ENCODE data around the gene GPX4. TPM values are rescaled to one million over a fixed set of nuclear protein-coding genes. Genes with fewer than 3 reads are reported as not detected.

GPX4 gene
- total RNA-seq, 1 donor from 2014 or later: 245 TPM

DNA sequence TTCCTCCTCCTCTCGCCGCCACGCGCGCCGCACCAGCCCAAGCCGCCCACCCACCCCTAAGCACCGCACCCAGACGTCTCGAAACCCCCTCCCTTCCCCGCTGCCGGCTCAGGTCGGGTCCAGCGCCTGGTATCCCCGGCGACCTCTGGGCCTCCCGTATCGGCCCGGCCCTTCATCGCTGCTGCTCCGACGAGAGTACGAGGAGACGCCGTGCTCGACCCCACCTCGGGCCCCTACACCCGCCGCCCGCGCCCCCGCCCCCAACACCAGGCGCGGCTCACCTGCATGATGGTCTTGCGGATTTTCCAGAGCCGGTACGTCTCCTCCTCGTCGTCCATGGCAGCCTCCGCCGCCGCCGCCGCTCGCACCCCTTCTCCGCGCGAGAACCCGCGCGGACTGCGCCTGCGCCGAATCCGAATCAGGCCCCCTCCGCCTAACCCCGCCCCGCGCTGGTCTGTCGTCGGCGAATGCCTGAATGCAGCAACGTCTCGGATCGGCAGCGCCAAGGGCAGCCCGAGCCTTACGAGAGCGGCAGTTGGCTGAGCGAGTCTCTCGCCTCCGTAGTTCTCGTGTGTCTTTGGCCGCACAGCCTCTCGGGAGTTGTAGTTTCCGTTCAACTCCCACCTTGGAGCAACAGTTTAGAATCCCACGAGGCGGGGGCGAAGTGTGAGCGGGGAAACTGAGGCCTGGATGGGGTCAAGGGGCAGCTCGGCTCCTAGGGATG, 8.7 kb upstream of the GPX4 start, which contains the start of gene POLR2E:
POLR2E (minus strand) TSS at position 398 of the 724 bp plus-strand sequence; CDS start at position 338, 60 bp downstream.
- TF ChIP-seq, protein P1, sequence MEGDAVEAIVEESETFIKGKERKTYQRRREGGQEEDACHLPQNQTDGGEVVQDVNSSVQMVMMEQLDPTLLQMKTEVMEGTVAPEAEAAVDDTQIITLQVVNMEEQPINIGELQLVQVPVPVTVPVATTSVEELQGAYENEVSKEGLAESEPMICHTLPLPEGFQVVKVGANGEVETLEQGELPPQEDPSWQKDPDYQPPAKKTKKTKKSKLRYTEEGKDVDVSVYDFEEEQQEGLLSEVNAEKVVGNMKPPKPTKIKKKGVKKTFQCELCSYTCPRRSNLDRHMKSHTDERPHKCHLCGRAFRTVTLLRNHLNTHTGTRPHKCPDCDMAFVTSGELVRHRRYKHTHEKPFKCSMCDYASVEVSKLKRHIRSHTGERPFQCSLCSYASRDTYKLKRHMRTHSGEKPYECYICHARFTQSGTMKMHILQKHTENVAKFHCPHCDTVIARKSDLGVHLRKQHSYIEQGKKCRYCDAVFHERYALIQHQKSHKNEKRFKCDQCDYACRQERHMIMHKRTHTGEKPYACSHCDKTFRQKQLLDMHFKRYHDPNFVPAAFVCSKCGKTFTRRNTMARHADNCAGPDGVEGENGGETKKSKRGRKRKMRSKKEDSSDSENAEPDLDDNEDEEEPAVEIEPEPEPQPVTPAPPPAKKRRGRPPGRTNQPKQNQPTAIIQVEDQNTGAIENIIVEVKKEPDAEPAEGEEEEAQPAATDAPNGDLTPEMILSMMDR (IDR thresholded peaks at IDR 0.05): no peak
- H3K27me3 Mint-ChIP-seq (ENCODE audit: low read depth): no peaks in the 10 kb centered on the region
- H3K9me3 Mint-ChIP-seq (ENCODE audit: low read depth): peaks cover 2% of the 10 kb centered on the region
- H3K27ac Mint-ChIP-seq (ENCODE audit: unreplicated experiment): peak within 1 kb of the TSS; percentile 87
- DNase-seq (ENCODE audit: low spot score): peak; percentile 99
- peak within 1 kb of the TSS; percentile 86 for H3K4me3 Mint-ChIP-seq (ENCODE audit: unreplicated experiment)
- H3K4me1 Mint-ChIP-seq (ENCODE audit: low read depth): peaks cover 37% of the 10 kb centered on the region
- peaks cover 2% of the 10 kb centered on the region for H3K36me3 Mint-ChIP-seq (ENCODE audit: low read depth)

DNA sequence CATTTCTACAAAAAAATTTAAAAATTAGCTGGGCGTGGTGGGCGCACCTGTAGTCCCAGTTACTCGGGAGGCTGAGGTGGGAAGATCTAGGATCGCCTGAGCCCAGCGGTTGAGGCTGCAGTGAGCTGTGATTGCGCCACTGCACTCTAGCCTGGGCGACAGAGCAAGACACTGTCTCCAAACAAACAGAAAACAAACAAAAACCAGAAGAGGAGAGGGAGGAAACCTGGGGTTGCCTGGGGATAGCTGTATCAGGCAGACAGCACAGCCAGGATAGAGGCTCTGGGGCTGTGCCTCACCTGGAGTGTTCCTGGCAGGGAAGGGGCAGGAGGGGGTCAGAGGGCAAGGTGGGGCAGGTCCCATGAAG, 6.0 kb upstream of the GPX4 start:
- peak overlapping the region; percentile 30 for H3K27ac Mint-ChIP-seq (ENCODE audit: unreplicated experiment)

DNA sequence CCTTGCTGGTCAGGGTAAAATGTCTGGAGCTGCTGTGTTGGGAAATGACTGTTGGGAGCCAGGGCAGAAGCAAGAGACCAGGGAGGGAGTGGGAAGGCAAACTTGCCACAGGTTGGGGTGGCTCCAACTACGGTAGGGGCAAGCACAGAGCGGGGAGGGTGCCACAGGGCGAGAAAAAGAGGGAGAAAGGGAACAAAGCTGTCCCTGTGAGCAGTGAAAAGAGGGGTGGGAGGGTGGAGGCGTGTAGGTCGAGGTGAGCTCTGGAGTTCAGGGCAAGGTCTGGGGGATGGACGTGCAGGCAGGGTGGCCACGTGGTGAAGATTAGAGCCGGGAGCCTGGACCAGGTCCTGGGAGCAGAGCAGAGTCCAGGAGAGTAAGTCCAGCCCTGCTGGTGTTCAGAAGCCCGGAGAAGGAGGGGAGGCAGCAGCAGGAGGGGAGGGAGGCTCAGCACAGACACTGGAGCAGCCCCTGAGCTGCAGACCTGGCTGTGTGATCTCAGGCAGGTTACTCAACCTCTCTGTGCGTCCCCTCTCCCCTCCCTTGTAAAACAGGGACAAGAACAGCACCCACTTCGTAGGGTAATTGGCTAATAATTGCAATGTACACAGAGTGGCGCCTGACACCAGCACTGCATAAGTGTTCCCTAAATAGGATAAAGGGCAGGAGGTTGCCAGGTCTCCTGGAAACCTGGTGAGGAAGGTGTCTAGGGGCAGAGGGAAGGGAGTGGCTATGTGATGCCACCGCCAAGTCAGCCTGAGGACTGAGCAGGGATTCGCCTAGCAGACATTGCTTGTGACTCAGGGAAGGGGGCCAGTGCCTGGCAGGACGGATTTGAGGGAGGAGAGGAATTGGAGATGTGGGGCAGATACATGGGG, 5.4 kb upstream of the GPX4 start:
- H3K4me3 Mint-ChIP-seq (ENCODE audit: unreplicated experiment): no peak overlapping the region

More for the DNA sequence above, 6.0 kb upstream of the GPX4 start:
- no peak overlapping the region for H3K4me3 Mint-ChIP-seq (ENCODE audit: unreplicated experiment)
- H3K27me3 Mint-ChIP-seq (ENCODE audit: low read depth): no peaks in the 10 kb centered on the region
- H3K4me1 Mint-ChIP-seq (ENCODE audit: low read depth): peaks cover 55% of the 10 kb centered on the region
- no peak for DNase-seq (ENCODE audit: low spot score)
- H3K36me3 Mint-ChIP-seq (ENCODE audit: low read depth): no peaks in the 10 kb centered on the region
- TF ChIP-seq, protein P1 (IDR thresholded peaks at IDR 0.05): no peak
- peaks cover 2% of the 10 kb centered on the region for H3K9me3 Mint-ChIP-seq (ENCODE audit: low read depth)

DNA sequence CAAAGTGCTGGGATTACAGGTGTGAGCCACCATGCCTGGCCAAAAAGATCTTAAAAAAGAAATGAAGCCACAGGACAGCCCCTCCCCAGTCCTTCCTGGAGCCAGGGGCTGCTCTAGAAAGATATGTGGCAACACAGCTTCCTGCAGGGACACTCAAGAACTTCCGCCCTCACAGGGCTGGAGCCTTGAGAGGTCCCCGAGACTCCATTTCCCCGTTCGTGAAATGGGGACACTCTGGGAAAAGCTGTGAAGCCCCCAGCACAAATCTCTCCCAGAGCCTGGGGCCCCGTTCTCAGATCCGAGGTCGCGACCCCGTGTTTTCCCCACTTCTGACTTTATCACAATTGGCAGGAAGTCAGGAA, 2.5 kb upstream of the GPX4 start:
- H3K4me1 Mint-ChIP-seq (ENCODE audit: low read depth): peaks cover 57% of the 10 kb centered on the region
- peaks cover 2% of the 10 kb centered on the region for H3K9me3 Mint-ChIP-seq (ENCODE audit: low read depth)
- DNase-seq (ENCODE audit: low spot score): no peak
- H3K36me3 Mint-ChIP-seq (ENCODE audit: low read depth): no peaks in the 10 kb centered on the region
- H3K27ac Mint-ChIP-seq (ENCODE audit: unreplicated experiment): peak overlapping the region; percentile 98
- TF ChIP-seq, protein P1 (IDR thresholded peaks at IDR 0.05): no peak
- H3K4me3 Mint-ChIP-seq (ENCODE audit: unreplicated experiment): peak overlapping the region; percentile 35
- H3K27me3 Mint-ChIP-seq (ENCODE audit: low read depth): no peaks in the 10 kb centered on the region

More for the DNA sequence above, 5.4 kb upstream of the GPX4 start:
- peaks cover 2% of the 10 kb centered on the region for H3K9me3 Mint-ChIP-seq (ENCODE audit: low read depth)
- TF ChIP-seq, protein P1 (IDR thresholded peaks at IDR 0.05): no peak
- H3K27me3 Mint-ChIP-seq (ENCODE audit: low read depth): no peaks in the 10 kb centered on the region
- no peaks in the 10 kb centered on the region for H3K36me3 Mint-ChIP-seq (ENCODE audit: low read depth)
- peaks cover 57% of the 10 kb centered on the region for H3K4me1 Mint-ChIP-seq (ENCODE audit: low read depth)
- no peak for DNase-seq (ENCODE audit: low spot score)
- peak overlapping the region; percentile 92 for H3K27ac Mint-ChIP-seq (ENCODE audit: unreplicated experiment)

DNA sequence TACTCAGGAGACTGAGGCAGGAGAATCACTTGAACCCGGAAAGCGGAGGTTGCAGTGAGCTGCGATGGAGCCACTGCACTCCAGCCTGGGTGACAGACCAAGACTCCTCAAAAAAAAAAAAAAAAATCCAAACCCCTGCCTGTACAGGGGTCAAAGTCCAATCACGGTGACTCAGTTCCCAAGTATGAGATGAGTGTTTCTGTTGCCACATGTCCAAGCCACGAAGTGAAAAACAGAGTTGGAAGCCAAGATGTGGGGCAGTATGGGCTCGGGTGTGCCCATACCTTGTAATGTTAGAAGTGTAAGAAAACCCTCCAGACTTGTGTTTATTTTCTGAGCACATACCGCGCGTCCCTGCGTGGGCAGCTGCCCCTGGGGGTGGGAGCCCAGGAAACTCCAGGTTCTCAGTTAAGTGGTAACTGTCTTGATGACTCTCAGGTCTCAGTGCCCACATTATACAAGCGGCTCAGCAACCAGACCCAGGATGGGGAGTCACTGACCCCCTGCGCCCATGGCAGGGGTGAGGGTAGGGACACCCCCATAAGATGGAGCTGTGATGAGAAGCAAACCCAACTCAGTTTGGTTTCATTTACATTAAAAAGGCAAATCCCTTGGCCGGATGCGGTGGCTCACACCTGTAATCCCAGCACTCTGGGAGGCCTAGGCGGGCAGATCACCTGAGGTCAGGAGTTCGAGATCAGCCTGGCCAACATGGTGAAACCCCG, 1.2 kb upstream of the GPX4 start:
- Mint-ChIP-seq H3K36me3 (ENCODE audit: low read depth) (peaks cover 1% of the 10 kb centered on the region), H3K27me3 (ENCODE audit: low read depth) (no peaks in the 10 kb centered on the region), H3K4me3 (ENCODE audit: unreplicated experiment) (peak overlapping the region; percentile 58), H3K27ac (ENCODE audit: unreplicated experiment) (peak overlapping the region; percentile 98), H3K9me3 (ENCODE audit: low read depth) (peaks cover 2% of the 10 kb centered on the region), H3K4me1 (ENCODE audit: low read depth) (peaks cover 63% of the 10 kb centered on the region)
- DNase-seq (ENCODE audit: low spot score): no peak
- TF ChIP-seq, protein P1 (IDR thresholded peaks at IDR 0.05): no peak

All from chondrocyte (in vitro differentiated cells).